Esophagus squamous epithelium (tissue), 4 donors: ENCODE data around the gene DUSP10.

Source experiments
- POLR2A ChIP-seq, 4 donors: fragments of 450-650 bp; IDR thresholded peaks; one replicate each; pipeline ENCODE4 v1.6.1; 2017; ENCODE audit warnings: antibody characterized with exemption in 4 of 4, mild to moderate bottlenecking in 4 of 4, moderate library complexity in 3 of 4
- TF ChIP-seq, protein P1 (sequence below), 6 experiments: fragments of 450-650 bp in 4 of 6; fragments of 200-600 bp in 2 of 6; sonication (generic) in 2 of 6; IDR thresholded peaks; one replicate each; pipeline ENCODE4 v1.5.1; 2016 to 2019; ENCODE audit warnings: antibody characterized with exemption in 6 of 6, mild to moderate bottlenecking in 4 of 6, moderate library complexity in 4 of 6

DNA sequence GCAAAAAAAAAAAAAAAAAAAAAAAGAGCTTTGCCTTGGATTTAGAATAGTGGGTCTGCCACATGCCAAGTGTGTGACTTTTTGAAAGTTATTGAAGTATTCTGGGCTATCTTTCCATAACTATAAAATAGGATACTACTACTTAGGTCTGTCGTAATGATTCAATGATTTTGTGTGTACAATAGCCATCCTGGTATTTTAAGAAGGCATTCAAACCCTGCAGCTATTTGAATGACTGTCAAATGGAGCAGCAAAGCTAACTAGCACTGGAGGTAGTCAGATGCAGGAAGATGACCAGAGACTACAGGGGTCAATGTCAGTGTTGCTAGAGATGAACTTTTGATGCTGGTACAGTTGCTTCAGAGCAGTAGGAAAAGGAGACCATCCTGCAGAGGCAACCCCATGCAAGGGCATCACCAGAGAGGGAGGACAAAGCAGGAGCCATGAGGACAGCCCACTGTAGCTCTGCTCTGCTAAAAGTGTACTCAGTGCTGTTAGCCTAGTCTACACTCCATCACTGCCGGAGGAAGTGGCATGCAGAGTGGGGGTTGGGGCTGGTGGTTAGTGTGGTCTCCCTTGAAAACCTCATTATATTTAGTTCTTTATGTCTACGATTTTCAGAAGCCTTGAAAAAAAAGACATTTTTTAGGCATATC is 29.0 kb downstream of the DUSP10 start:
- TF ChIP-seq, protein P1, sequence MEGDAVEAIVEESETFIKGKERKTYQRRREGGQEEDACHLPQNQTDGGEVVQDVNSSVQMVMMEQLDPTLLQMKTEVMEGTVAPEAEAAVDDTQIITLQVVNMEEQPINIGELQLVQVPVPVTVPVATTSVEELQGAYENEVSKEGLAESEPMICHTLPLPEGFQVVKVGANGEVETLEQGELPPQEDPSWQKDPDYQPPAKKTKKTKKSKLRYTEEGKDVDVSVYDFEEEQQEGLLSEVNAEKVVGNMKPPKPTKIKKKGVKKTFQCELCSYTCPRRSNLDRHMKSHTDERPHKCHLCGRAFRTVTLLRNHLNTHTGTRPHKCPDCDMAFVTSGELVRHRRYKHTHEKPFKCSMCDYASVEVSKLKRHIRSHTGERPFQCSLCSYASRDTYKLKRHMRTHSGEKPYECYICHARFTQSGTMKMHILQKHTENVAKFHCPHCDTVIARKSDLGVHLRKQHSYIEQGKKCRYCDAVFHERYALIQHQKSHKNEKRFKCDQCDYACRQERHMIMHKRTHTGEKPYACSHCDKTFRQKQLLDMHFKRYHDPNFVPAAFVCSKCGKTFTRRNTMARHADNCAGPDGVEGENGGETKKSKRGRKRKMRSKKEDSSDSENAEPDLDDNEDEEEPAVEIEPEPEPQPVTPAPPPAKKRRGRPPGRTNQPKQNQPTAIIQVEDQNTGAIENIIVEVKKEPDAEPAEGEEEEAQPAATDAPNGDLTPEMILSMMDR (IDR thresholded peaks at IDR 0.05): no peak
- peak in 1 of 4 donors; percentile 28 for TF ChIP-seq POLR2A (IDR thresholded peaks at IDR 0.05)
